HepG2 (cell line): ENCODE results near the gene KCNMB2. TPM values are rescaled to one million over a fixed set of nuclear protein-coding genes. Genes with fewer than 3 reads are reported as not detected.

Experiments
- ATAC-seq: fragments of 200-7000 bp; cut with Tn5 transposase; 3 replicates; pipeline ENCODE4 v1.9.1; 2020; ENCODE audit warnings: mild to moderate bottlenecking, moderate library complexity
- BruUV-seq: library from RNA; stranded (reverse); fragments of 400-500 nt; replicated peaks from 2 replicates; lab custom pipeline; 2021; lab: Mats Ljungman, UMichigan
- CTCF ChIA-PET: fragments of 300-600 bp; formaldehyde crosslinking; extraction: SDS; loops from one replicate; lab custom pipeline; 2021; ENCODE audit warnings: low total read pairs, inconsistent platforms, low intra/inter-chr PET ratio; lab: Yijun Ruan, JAX
- POLR2A ChIA-PET: fragments of 350-600 bp; sonication (Branson Sonifier 250); formaldehyde crosslinking; loops from one replicate; lab custom pipeline; 2020; ENCODE audit warnings: antibody characterized with exemption, inconsistent platforms; lab: Yijun Ruan, JAX
- DNase-seq: peaks from one replicate; pipeline ENCODE4 v3.0.0-alpha.2; 2015; ENCODE audit warnings: low spot score
- FAIRE-seq: peaks from 3 replicates; lab custom pipeline; 2011; peaks lifted over from hg19 to GRCh38; lab: Jason Lieb, UNC
- H2AFZ ChIP-seq: one replicate; pipeline ENCODE4 v1.6.1; 2011; ENCODE audit warnings: low read length, inconsistent platforms
- H3K27ac ChIP-seq: fragments of 300-600 bp; 3 replicates; pipeline ENCODE4 v1.8.0; 2011; ENCODE audit warnings: mixed run types, mild to moderate bottlenecking, mixed read lengths, low read length, inconsistent platforms; ENCODE audit not compliant: insufficient read depth; ENCODE audit errors: extremely low read length
- H3K27me3 ChIP-seq, 2 experiments: fragments of 200-600 bp in 1 of 2; 2 replicates in 1 of 2; 3 replicates in 1 of 2; pipeline versions ENCODE4 v1.6.0 to v1.8.0; 2011; ENCODE audit warnings: low read length in 2 of 2, mild to moderate bottlenecking in 2 of 2, moderate library complexity in 2 of 2, inconsistent platforms in 1 of 2; ENCODE audit not compliant: insufficient read depth in 2 of 2, control insufficient read depth in 1 of 2
- H3K36me3 ChIP-seq, 2 experiments: fragments of 200-600 bp in 1 of 2; replicated peaks in 1 of 2; 2 replicates in 1 of 2; 3 replicates in 1 of 2; pipeline versions ENCODE4 v1.5.1 to v1.8.0; 2011; ENCODE audit warnings: low read length in 2 of 2, inconsistent platforms in 1 of 2; ENCODE audit not compliant: insufficient read depth in 2 of 2, control insufficient read depth in 1 of 2
- H3K4me1 ChIP-seq: 2 replicates; pipeline ENCODE4 v1.5.1; 2012; ENCODE audit warnings: low read length, inconsistent platforms; ENCODE audit not compliant: insufficient read depth
- H3K4me2 ChIP-seq: 2 replicates; pipeline ENCODE4 v1.6.0; 2011; ENCODE audit warnings: low read depth, low read length, inconsistent platforms
- H3K4me3 ChIP-seq, 3 experiments: fragments of 200-600 bp in 1 of 3; sonication (generic), shearing (Covaris generic) in 1 of 3; replicated peaks in 1 of 3; 2 replicates each; pipeline ENCODE4 v1.5.1; 2011 to 2016; ENCODE audit warnings: low read length in 3 of 3, inconsistent platforms in 2 of 3, low read depth in 2 of 3, mild to moderate bottlenecking in 2 of 3, control low read depth in 1 of 3, mixed read lengths in 1 of 3; ENCODE audit not compliant: insufficient read depth in 1 of 3
- H3K79me2 ChIP-seq: one replicate; pipeline ENCODE4 v1.6.1; 2011; ENCODE audit warnings: low read length, inconsistent platforms; ENCODE audit not compliant: insufficient read depth
- H3K9ac ChIP-seq: 2 replicates; pipeline ENCODE4 v1.6.0; 2011; ENCODE audit warnings: mild to moderate bottlenecking, low read depth, low read length, inconsistent platforms; ENCODE audit not compliant: insufficient read depth
- H3K9me3 ChIP-seq: 2 replicates; pipeline ENCODE4 v1.5.1; 2012; ENCODE audit warnings: mild to moderate bottlenecking, low read length
- H4K20me1 ChIP-seq: 2 replicates; pipeline ENCODE4 v1.6.0; 2011; ENCODE audit warnings: inconsistent platforms, mild to moderate bottlenecking, low read length, moderate library complexity; ENCODE audit not compliant: insufficient read depth
- DMAP1 ChIP-seq: IDR thresholded peaks from 2 replicates; pipeline ENCODE4 v1.6.1; 2016
- FOXM1 ChIP-seq: sonication (generic); formaldehyde crosslinking; IDR thresholded peaks from 2 replicates; pipeline ENCODE4 v1.5.0; 2020; ENCODE audit warnings: missing genetic modification reagents
- GPBP1L1 ChIP-seq: sonication (generic); formaldehyde crosslinking; IDR thresholded peaks from 2 replicates; pipeline ENCODE4 v1.5.0; 2020; ENCODE audit warnings: mild to moderate bottlenecking, missing genetic modification reagents
- MAFF ChIP-seq: IDR thresholded peaks from 2 replicates; pipeline ENCODE4 v1.6.1; 2011; ENCODE audit warnings: low read depth, low read length, improper control_type of control experiment
- RBAK ChIP-seq: sonication (generic); formaldehyde crosslinking; IDR thresholded peaks from 2 replicates; pipeline ENCODE4 v1.5.1; 2020; ENCODE audit warnings: mild to moderate bottlenecking, missing genetic modification reagents
- RFXANK ChIP-seq: IDR thresholded peaks from 2 replicates; pipeline ENCODE4 v1.6.1; 2016
- SRSF9 ChIP-seq: fragments of 200-400 bp; formaldehyde crosslinking; IDR thresholded peaks from 2 replicates; pipeline ENCODE4 v1.6.1; 2018; ENCODE audit warnings: borderline replicate concordance, mild to moderate bottlenecking, low read depth, low read length; ENCODE audit not compliant: insufficient read depth, poor library complexity, severe bottlenecking
- ZBTB7A ChIP-seq: sonication (generic); formaldehyde crosslinking; IDR thresholded peaks from 2 replicates; pipeline ENCODE4 v1.8.0; 2022; ENCODE audit warnings: mild to moderate bottlenecking, missing genetic modification reagents
- ZC3H4 ChIP-seq: sonication (generic); formaldehyde crosslinking; IDR thresholded peaks from 2 replicates; pipeline ENCODE4 v1.4.0; 2020; ENCODE audit warnings: missing genetic modification reagents, borderline replicate concordance
- ZNF17 ChIP-seq: sonication (generic); formaldehyde crosslinking; IDR thresholded peaks from 2 replicates; pipeline ENCODE4 v1.5.0; 2020; ENCODE audit warnings: mild to moderate bottlenecking, missing genetic modification reagents
- ZNF441 ChIP-seq: sonication (generic); formaldehyde crosslinking; IDR thresholded peaks from 2 replicates; pipeline ENCODE4 v1.7.0; 2021; ENCODE audit warnings: missing genetic modification reagents, borderline replicate concordance
- WGBS: methylation state at CpG from one replicate; pipeline ENCODE4 v1.1.6; 2017; ENCODE audit warnings: low lambda C conversion rate; 5-methylcytosine and 5-hydroxymethylcytosine counted together
- in situ Hi-C: cut with HindIII; loops from 2 replicates; pipeline ENCODE4 v1.10.0; 2017; ENCODE audit warnings: low pct_unique_long_range_greater_than_20kb; ENCODE audit not compliant: extremely low pct_ligation_motif_present
- intact Hi-C: fragments of 100-400 bp; cut with micrococcal nuclease; formaldehyde crosslinking; loops from one replicate; pipeline ENCODE4 v1.10.0; 2022; ENCODE audit not compliant: unreplicated experiment
- polyA plus RNA-seq, 8 experiments: library from polyadenylated mRNA; depleted of rRNA in 3 of 8; stranded (reverse) in 7 of 8; unstranded in 1 of 8; fragments of >200 nt; fragmentation: Illumina TruSeq in 4 of 8; extraction: Trizol in 4 of 8; gene quantifications; 2 replicates each; pipeline versions ENCODE4 v1.2.1 to v1.2.3, GENCODE V29; 2011 to 2016; ENCODE audit warnings: low read depth in 4 of 8, missing spikeins in 1 of 8, mixed read lengths in 1 of 8; ENCODE audit not compliant: insufficient read depth in 1 of 8
- total RNA-seq, 5 experiments: library from RNA; depleted of rRNA; stranded (reverse); fragments of >200 nt; fragmentation: Illumina TruSeq; extraction: Trizol; gene quantifications; 2 replicates each; pipeline ENCODE4 v1.2.3, GENCODE V29; 2016; ENCODE audit warnings: low read depth in 1 of 5
- TF ChIP-seq, protein P1 (sequence below): sonication (generic); formaldehyde crosslinking; IDR thresholded peaks from 2 replicates; pipeline ENCODE4 v1.5.0; 2020; ENCODE audit warnings: missing genetic modification reagents
- TF ChIP-seq, protein P2 (sequence below): sonication (generic); formaldehyde crosslinking; IDR thresholded peaks from 2 replicates; pipeline ENCODE4 v1.4.0; 2020; ENCODE audit warnings: missing genetic modification reagents

KCNMB2 gene
- total and polyA plus RNA-seq, 2 of the 13 experiments (the other 11 are each of a cell fraction or from before 2014, with no cell fraction given) = not detected

- TF ChIP-seq ZNF441 (CRISPR knock-in tag) (no peak), RFXANK (CRISPR knock-in tag) (no peak), MAFF (no peak)
Measured at GRCh38 chr3:178492491-178492890, 43.7 kb upstream of the KCNMB2 start (continued).

DNA sequence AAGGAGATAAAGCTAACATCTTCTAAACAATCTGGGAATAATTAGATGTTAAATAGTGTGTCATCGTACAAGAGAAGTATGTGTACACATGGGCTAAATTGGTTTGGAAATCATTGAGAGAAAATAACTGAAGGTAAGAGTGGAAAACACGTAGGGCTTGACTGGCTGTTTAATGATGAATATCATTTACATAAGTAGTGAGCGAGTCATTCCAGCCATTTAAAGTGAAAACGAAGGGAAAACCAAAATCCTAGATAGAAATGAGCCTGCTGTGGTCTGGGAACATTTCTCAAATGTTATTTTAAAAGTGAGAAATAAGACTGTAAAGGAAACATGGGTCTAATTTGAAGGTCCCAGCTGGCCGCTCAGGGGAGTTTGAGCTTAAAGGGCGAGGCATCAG is 41.9 kb upstream of the KCNMB2 start:
- Histone ChIP-seq H4K20me1 (no peaks in the 10 kb centered on the region), H3K36me3 (no peaks in the 10 kb centered on the region), H3K9me3 (peaks cover 4% of the 10 kb centered on the region; the same call in 1 of the 2 replicates), H3K9ac (no peak overlapping the region), H3K27me3 (no peaks in the 10 kb centered on the region), H3K4me2 (no peak overlapping the region), H2AFZ (no peak overlapping the region), H3K27ac (no peak overlapping the region), H3K4me3 (no peak overlapping the region), H3K79me2 (no peaks in the 10 kb centered on the region), H3K4me1 (no peaks in the 10 kb centered on the region)
- intact Hi-C loops = no loop called here
- TF ChIP-seq SRSF9 (no peak), RBAK (CRISPR knock-in tag) (no peak), GPBP1L1 (CRISPR knock-in tag) (no peak), ZBTB7A (CRISPR knock-in tag) (no peak), DMAP1 (CRISPR knock-in tag) (no peak), ZC3H4 (CRISPR knock-in tag) (no peak), ZNF17 (CRISPR knock-in tag) (no peak), FOXM1 (no peak)
- TF ChIP-seq, protein P1, sequence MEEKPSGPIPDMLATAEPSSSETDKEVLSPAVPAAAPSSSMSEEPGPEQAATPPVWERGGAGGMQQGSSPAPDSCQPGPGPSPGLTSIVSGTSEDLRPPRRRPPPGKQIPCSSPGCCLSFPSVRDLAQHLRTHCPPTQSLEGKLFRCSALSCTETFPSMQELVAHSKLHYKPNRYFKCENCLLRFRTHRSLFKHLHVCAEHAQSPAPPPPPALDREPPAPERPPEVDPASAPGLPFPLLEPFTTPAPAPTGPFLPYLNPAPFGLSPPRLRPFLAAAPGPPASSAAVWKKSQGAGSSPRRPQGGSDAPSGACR (CRISPR knock-in tag) = no peak
- TF ChIP-seq, protein P2, sequence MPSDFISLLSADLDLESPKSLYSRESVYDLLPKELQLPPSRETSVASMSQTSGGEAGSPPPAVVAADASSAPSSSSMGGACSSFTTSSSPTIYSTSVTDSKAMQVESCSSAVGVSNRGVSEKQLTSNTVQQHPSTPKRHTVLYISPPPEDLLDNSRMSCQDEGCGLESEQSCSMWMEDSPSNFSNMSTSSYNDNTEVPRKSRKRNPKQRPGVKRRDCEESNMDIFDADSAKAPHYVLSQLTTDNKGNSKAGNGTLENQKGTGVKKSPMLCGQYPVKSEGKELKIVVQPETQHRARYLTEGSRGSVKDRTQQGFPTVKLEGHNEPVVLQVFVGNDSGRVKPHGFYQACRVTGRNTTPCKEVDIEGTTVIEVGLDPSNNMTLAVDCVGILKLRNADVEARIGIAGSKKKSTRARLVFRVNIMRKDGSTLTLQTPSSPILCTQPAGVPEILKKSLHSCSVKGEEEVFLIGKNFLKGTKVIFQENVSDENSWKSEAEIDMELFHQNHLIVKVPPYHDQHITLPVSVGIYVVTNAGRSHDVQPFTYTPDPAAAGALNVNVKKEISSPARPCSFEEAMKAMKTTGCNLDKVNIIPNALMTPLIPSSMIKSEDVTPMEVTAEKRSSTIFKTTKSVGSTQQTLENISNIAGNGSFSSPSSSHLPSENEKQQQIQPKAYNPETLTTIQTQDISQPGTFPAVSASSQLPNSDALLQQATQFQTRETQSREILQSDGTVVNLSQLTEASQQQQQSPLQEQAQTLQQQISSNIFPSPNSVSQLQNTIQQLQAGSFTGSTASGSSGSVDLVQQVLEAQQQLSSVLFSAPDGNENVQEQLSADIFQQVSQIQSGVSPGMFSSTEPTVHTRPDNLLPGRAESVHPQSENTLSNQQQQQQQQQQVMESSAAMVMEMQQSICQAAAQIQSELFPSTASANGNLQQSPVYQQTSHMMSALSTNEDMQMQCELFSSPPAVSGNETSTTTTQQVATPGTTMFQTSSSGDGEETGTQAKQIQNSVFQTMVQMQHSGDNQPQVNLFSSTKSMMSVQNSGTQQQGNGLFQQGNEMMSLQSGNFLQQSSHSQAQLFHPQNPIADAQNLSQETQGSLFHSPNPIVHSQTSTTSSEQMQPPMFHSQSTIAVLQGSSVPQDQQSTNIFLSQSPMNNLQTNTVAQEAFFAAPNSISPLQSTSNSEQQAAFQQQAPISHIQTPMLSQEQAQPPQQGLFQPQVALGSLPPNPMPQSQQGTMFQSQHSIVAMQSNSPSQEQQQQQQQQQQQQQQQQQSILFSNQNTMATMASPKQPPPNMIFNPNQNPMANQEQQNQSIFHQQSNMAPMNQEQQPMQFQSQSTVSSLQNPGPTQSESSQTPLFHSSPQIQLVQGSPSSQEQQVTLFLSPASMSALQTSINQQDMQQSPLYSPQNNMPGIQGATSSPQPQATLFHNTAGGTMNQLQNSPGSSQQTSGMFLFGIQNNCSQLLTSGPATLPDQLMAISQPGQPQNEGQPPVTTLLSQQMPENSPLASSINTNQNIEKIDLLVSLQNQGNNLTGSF (CRISPR knock-in tag) = no peak
- CTCF ChIA-PET = no interaction called here
- WGBS = 4% methylated on average over 6 of the region's 6 CpGs
- POLR2A ChIA-PET = no interaction called here
- ATAC-seq = no peak
- no TSS peak for BruUV-seq
- in situ Hi-C loops = no loop called here
- no peak for FAIRE-seq
- no peak for DNase-seq
